Non-pigmented ciliary epithelial cell (primary cell): ENCODE results near the gene HYLS1.
A peak's percentile ranks its signal among the peaks of the same experiment; 100 is the strongest.
"Not testable (repeated sequence)": the region's sequence is repeated elsewhere in the genome, so short reads cannot be mapped to it uniquely, and the experiment has no call there.

ENCODE experiments used
- DNase-seq: peaks from one replicate; pipeline ENCODE4 v3.0.0-alpha.2; 2010; ENCODE audit warnings: low read depth

Gene HYLS1

DNA sequence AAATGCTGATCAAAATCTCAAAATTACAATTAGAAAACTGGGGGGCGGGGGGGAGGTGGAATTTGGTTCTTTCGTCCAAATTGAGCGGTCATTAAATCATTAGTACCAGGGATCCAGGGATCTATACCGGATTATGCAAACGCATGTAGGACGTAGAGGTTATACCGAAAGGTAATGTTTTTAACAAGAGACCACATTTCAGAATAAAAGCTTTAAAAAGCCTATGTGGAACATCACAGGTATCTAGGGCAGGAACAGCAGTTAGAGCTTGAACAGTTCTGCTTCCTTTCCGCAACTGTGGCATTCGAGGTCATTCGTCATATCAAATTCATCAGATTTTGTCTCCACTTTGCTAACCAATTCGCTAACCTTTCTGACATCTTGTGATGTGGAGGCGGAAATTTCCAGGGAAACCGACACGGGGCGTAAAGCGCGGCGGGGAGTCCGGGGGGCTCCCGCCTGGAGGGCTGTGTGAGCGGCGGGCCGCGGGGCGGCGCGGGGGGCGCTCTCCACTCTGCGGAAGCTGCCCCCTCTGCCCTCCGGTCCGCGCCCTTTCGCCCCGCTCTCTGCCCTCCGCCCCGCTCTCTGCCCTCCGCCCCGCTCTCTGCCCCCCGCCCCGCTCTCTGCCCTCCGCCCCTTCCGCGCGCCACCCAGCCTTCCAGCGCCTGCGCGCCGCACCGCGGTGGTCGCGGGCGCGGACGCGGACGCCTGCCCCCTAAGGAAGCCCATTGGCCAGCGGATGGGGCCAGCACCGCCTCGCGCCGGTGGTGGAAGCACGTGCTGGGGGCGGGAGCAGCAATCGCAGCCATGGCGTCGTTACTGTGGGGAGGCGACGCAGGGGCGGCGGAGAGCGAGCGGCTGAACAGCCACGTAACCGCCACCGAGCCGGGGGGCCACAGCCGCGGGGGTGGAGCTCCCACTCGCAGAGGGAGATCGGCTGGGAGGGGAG lies 16.5 kb downstream of the HYLS1 start, which contains the start of gene DDX25:
Gene DDX25 (plus strand): TSS at position 798 of the 949 bp plus-strand sequence. CDS start 10 bp downstream, at position 808.
- DNase-seq, result no peak

GRCh38 chr11:125904678-125905077 lies 17.2 kb downstream of the HYLS1 start:
- DNase-seq, result no peak

GRCh38 chr11:125910226-125910849 lies 22.9 kb downstream of the HYLS1 start:
- DNase-seq, result no peak

- DNase-seq, result not testable (repeated sequence)
Measured at GRCh38 chr11:125914601-125915000, 27.1 kb downstream of the HYLS1 start.

DNA sequence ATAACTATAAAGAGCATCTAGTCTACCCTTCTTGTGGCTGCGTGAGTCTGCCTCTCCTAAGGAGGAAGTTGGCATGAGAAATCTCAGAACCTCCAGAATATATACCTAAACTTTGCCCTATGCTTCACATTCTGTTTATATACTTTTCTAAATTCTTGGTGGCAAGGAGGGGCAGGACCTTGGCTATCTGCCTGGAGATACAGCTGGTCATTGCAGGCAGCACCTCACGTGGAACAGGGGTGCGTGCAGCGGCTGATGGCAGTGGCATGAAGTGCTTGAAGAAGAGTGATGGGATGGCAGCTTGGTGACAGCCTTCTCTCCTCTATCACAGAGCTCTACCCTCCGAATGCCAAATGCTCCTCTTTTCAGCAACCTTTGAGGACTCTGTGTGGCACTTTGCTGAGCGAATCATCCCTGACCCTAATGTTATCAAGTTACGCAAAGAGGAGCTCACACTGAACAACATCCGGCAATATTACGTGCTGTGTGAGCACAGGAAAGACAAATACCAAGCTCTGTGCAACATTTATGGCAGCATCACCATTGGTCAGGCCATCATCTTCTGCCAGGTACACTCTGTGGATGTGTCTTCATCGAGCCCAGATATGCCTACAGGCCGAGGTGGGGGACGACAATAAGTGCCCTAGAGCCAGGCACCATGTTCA lies 29.3 kb downstream of the HYLS1 start:
- no peak for DNase-seq

DNA sequence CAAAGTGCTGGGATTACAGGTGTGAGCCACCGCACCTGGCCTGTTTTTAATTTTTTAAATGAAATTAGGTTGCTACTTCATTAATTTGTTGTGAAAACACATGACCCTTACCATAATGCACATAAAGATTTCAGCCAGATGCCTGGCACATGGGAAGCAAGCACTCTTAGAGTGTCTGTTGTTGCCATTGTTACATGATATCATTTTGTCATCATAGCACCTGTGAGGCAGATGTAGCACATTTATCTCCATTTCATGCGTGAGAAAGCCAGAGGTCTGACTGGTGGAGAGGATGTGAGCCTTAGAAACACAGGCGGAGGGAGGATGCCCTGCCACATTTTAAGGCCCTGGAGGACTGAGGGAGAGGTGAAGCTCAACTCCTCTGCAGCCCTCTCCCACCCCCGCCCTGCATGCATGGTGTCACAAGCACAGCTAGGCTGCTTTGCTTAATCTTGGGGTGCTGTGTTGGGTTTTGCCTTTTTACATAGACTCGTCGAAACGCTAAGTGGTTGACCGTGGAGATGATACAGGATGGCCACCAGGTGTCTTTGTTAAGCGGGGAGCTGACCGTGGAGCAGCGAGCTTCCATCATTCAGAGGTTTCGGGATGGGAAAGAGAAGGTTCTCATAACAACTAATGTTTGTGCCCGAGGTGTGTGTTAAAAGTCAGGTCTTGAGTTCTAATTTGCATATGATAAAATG lies 30.8 kb downstream of the HYLS1 start:
- DNase-seq, result no peak

DNA sequence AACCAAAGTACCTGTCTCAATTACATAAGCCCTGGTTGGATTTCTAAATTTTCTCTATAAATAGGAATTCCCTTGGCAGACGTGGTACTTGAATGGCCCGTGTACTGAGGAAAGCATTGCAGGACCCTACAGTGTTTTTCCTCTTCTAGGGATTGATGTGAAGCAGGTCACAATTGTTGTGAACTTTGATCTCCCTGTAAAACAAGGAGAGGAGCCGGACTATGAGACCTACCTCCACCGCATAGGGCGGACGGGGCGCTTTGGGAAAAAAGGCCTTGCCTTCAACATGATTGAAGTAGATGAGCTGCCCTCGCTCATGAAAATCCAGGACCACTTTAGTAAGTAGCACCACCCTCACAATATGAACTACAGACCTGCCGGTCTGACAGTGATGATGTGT lies 33.6 kb downstream of the HYLS1 start:
- DNase-seq, result no peak

GRCh38 chr11:125922156-125922555 lies 34.7 kb downstream of the HYLS1 start:
- no peak for DNase-seq

- DNase-seq, result peak; percentile 32
Measured at GRCh38 chr11:125923012-125923579, 35.6 kb downstream of the HYLS1 start.

DNA sequence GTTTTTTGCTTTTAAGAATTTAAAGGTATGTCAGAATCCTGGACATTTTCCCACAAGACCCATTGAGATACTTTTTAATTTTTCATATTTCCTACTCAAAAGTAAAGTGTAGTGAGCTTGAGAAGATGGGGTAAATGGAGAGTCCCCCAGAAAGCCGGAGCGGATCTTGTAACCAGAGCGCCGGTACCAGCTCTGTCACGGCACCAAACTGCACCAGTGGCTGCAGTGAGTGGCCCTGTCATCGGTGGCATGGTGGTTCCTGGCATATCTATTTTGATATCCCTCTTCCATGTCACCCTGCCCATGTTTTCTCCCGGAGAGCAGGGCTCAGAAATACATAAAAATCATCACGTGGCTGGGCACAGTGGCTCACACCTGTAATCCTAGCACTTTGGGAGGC lies 36.2 kb downstream of the HYLS1 start:
- no peak for DNase-seq

DNA sequence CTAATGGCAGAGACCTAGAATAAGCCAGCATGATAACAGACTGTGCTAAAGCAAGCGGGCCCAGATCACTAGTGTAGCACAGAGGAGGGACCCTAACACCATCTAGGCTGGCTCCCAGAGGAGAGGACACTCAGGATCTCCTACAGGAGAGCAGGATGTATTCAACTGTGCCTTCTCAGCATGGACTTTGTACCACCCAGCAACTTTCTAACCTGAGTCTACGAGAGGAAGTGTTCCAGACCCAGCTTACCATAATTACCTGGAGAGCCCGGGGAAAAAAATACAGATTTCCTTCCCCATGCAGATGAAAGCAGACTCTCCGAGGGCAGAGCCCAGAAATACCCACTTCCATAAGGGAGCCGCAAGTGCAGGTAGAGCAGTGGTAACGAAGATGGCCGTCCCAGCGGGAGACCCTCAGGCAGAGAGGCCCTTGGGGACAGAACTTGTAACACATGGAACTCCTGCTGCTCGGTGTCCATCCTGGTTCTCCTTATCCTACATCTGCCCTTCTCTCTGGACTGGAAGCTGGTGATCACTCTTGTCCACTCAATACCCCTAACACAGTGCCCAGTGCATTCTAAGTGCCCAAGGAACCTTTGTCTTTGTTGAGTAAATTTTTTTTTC lies 37.0 kb downstream of the HYLS1 start:
- no peak for DNase-seq

DNA sequence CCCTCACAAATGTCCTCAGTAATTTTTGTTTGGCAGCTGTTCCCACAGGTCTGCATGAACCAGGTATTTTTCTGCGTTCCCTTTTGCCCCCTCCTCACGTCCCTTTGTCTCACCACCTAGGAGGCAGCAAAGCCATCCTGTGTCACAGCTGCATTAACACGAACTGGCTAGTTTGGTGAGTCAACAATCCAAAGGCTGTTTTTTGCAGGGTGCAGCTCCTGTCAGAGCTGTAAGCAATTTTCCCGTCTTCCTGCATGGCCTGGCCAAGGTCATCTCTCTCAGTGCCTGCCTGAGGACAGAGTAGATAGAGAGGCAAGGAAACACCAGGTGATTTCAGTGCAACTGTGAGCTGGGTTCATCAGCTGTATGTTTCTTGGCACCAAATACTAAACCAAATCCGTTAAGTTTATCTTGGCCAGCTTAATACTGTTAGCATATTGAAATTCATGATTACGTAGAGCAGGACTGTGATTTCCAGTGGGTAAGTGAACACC lies 37.8 kb downstream of the HYLS1 start:
- DNase-seq, result no peak

- no peak for DNase-seq
Measured at GRCh38 chr11:125925804-125926203, 38.3 kb downstream of the HYLS1 start.

GRCh38 chr11:125926682-125927081 lies 39.2 kb downstream of the HYLS1 start:
- no peak for DNase-seq

GRCh38 chr11:125929445-125930075 lies 42.1 kb downstream of the HYLS1 start:
- no peak for DNase-seq

DNA sequence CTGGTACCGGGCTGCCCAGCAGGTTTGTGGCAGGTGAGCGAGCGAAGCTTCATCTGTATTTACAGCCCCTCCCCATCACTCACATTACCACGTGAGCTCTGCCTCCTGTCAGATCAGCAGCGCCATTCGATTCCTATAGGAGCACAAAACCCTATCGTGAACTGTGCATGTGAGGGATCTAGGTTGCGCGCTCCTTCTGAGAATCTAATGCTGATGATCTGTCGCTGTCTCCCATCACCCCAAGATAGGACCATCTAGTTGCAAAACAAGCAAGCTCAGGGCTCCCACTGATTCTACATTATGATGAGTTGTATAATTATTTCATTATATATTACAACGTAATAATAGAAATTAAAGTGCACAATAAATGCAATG lies 42.6 kb downstream of the HYLS1 start:
- DNase-seq, result no peak

- no peak for DNase-seq
Measured at GRCh38 chr11:125931116-125931515, 43.6 kb downstream of the HYLS1 start.

DNA sequence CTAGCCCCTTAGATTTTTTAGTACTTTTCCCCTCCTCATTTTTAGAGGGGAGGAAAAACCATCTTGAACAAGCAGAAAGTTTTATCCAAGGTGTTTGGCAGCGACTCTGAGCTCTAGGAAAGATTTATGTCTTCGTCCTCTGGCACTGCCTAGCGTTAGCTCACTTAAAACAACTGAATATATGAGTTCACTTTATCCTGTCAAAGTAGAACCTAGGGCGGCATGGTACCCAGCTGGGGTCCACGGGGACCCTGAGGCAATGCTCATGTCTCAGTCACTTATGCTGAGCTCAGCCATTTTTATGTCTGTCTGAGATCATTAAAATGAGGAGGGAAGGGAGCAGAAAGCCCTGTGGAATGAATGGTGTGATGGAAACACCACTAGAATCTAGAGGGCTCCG lies 44.2 kb downstream of the HYLS1 start:
- no peak for DNase-seq

- DNase-seq, result no peak
Measured at GRCh38 chr11:125932301-125932700, 44.8 kb downstream of the HYLS1 start.

DNA sequence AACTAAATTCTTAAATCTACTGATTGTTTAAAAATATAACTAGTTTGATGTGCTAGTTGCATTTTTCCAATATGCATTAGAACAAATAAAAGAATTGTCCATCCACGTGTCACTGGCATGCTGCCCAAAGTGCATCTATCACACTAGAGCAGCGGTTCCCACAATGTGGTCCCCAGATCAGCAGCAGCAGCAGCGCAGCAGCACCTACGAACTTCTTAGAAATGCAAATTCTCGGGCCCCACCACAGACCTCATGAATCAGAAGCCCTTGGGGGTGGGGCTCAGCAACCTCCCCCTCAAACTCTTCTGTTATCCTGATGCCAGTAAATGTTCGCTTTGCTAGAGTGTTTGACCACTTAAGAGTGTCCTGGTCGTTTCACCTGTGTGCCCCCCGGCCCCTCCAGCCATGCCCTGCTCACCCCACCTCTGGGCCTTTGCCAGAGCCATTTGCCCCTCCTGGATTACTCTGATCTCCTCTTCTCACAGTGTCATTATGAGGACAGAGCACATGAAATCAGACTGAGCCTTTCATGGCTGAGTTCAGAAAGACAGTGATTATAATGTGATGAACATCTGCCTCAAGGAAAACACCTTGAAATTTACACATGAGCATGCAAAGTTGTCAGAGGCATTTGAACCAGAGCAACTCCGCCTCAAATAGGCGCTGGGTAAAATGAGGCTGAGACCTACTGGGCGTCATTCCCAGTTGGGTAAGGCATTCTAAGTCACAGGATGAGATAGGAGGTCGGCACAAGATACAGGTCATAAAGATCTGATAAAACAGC lies 45.8 kb downstream of the HYLS1 start:
- DNase-seq, result no peak
